NCI-H2227 treated with DMSO at 0.1 percent for 48 hours (cell line): ENCODE measurements around the gene DLAT.
"Not testable (repeated sequence)": the region's sequence is repeated elsewhere in the genome, so short reads cannot be mapped to it uniquely, and the experiment has no call there.

ENCODE experiments used
- DNase-seq: peaks from one replicate; lab custom pipeline; 2025; lab: John Stamatoyannopoulos, UW

DLAT gene

DNA sequence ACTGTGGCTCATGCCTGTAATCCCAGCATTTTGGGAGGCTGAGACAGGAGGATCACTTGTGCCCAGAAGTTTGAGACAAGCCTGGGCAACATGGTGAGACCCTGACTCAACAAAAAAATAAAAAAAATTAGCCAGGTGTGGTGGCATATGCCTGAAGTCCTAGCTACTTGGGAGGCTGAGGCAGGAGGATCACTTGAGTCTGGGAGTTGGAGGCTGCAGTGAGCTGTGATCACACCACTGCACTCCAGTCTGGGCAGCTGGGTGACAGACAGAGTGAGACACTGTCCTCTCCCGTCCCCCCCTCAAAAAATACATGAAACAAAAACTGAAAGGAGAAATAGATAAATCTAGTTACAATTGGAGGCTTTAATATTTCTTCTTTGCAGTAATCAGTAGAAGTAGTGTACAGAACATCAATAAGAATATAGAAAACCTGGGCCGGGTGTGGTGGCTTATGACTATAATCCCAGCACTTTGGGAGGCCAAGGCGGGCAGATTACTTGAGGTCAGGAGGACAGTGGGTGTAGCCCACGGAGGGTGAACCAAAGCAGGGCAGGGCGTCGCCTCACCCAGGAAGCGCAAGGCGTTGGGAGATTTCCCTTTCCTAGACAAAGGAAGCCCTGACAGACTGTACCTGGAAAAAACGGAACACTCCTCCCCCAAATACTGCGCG, 19.6 kb upstream of the DLAT start:
- DNase-seq, result no peak

DNA sequence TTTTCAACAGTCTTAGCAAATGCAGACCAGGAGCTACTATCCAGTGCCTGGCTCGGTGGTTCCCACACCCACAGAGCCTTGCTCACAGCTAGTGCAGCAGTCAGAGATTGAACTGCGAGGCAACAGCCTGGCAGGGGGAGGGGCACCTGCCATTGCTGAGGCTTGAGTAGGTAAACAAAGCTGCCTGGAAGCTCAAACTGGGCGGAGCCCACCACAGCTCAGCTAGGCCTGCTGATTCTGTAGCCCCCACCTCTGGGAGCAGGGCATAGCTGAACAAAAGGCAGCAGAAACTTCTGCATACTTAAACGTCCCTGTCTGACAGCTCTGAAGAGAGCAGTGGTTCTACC, 19.1 kb upstream of the DLAT start:
- not testable (repeated sequence) for DNase-seq

DNA sequence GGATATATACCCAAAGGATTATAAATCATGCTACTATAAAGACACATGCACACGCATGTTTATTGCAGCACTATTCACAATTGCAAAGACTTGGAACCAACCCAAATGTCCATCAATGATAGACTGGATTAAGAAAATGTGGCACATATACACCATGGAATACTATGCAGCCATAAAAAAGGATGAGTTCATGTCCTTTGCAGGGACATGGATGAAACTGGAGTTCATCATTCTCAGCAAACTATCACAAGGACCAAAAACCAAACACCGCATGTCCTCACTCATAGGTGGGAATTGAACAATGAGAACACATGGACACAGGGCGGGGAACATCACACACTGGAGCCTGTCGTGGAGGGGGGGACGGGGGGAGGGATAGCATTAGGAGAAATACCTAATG, 13.8 kb upstream of the DLAT start:
- not testable (repeated sequence) for DNase-seq

DNA sequence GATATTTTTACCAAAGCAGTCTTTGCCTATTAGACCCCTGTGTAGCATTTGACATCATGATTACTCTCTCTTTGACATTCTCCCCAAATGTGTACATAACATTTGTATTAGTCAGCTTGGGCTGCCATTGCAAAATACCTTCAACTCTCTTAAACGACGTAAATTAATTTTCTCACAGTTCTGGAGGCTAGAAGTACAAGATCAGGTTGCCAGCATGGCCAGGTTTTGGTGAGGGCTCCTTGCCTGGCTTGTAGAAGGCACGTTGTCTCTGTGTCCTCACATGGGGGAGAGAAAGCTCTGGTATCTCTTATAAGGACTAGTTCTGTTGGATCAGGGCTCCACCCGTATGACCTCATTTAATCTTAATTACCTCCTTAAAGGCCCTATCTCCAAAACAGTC, 12.3 kb upstream of the DLAT start:
- no peak for DNase-seq

DNA sequence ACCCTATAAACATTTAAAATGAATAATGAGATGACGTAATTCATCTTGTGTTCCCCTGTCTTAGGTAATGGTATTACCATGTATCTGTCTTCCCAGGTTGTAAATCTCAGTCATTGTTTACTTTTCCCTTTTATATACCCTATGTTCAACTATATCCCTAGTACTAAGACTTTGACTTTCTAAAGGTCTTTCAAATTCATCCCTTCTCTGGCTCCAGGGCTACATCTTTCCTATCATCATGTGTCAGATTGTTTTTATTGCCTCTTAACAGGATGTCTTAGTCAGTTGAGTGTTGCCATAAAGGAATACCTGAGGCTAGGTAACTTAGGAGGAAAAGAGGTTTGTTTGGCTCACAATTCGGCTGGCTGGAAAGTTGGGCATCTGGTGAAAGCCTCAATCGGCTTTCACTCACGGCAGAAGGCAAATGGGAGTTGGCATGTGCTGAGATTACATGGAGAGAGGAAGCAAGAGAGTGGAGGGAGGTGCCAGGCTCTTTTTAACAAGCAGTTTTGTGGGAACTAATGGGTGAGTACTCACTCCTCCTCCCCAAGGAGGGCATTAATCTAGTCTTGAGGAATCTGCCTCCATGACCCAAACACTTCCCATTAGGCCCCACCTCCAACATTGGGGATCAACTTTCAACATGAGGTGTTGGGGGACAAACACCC, 11.6 kb upstream of the DLAT start:
- no peak for DNase-seq

DNA sequence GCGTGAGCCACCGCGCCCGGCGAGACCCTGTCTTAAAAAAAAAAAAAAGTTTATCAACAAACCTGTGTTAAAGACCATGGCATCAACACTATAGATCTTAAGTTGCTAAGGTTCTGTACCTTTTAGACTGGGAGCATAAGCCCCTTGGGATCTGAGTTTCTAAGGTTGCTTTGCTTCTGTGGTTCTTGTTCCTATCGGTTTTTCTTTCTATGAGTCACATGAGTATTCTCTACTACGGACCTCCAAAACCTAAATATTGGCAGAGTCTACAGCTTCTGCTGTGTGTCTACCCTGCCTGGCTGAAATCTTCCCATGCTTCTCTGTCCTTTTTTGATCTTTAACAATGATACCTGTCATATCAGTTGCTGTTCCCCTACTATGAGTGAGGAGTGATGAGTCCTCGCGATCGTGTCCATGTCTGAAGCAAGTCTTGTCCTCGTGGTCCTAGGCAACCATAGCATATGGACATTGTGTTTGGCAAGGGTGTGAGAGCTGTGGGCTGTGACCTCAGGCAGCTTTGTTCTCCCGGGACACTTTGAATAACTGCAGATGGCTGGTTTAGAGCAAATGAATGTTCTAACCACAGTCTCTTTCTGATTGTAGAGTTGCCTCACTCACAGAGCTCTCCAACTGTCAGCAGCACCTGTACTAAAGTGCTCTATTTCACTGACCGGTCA, 9.0 kb upstream of the DLAT start:
- no peak for DNase-seq

DNA sequence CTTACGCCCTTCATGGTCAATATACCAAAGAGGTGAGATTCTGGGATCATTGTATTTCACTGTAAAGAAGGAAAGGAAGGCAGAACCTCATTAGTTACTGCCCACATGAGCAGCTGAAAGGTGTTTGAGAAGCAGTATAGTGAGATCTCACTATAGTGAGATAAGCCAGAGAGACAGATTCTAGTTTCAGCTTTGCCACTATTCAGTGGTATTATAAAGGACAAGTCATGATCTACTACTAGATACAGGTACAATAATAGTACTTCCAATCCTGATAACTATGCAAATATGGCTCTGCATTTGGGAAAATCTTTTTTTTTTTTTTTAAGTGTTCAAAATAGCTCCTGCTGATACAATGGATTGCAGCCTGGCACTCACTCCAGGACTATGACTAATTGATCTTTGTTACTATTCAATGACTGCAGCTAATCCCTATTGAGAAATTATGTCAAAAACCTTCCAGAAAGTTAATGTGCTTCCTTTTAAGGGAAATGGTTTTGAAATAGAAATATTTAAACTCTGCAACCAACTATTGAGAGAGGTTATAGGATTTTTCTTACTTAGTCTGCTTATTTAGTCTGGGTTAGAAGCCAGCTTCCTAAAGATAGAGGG, 8.3 kb upstream of the DLAT start:
- DNase-seq, result no peak

DNA sequence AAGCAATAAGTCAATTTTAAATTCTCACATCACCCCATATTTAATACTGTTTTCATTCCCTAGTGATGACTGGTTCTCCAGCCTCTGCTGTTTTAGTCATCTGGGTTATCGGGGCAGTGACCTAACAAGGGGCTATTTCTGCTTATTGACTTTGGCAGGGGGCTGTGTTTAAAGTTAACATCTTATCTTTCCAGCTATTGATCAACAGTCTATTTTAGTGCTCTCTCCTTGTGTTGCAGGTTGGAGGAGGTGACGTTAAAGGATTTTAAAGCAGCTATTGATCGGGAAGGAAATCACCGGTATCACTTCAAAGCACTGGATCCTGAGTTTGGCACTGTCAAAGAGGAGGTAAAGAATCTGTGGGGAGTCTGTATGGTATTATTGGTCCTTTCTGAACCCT, 7.7 kb upstream of the DLAT start:
- DNase-seq, result no peak

DNA sequence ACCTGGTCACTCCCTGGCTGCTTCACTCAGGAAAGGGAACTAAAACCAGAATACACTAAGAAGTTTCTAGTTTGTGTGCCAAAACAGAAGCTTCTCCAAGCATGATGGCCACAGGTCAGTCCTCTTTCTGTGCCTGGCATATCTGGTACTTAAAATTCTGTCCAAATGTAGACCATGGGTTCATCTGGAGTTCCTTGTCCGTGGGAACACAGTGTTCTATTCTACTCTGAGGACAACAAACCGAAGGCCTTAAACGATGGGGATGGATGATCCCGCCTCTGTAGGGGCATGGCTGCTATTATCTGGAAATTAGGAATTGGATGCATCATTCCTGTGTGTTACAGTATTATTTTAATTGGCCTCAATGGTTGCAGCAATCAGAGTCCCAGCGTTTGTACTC, 6.1 kb upstream of the DLAT start:
- DNase-seq, result no peak

DNA sequence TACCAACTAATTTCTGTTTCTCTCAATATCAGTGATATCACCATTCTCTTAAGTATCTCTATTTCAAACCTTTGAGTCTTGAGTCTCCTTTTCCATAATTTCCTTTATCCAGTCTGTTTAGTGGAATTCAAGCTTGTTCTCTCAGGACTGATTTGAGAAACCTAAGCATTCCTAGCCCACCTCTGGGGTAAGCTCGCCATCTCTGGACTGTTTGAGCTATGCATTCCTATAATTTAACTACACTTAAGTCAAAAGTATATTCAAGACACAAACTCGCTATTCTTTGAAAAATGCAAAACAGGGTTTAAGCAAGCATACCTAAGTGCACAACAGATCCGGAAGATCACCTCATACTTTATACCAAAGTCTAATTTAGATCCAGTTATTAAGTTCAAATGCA, 2.1 kb upstream of the DLAT start:
- no peak for DNase-seq

DNA sequence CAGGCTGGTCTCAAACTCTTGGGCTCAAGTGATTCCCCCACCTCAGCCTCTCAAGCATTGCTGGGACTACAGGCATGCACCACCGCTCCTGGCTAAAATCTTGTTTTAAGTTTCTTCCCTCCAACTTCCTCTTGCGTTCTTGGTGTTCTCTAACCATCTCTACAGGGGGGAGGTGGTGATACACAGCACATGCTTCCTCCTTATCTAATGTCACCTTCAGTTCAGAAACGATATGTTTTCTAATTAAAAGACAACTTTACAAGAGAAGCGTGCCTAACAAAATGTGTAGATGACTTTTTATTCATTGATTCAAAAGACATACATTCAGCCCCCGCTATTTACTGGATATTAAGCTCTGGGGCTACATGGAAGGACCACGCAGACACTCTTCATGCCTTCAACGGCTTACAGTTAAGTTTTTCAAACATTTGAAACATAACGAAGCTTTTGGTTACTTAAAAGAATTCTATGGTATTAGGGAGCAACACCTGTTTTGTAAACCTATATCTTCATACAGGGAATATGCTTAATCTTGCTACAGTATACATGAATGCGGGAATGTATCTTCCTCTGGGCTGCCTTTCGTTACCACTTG, 933 bp upstream of the DLAT start:
- DNase-seq, result no peak

DNA sequence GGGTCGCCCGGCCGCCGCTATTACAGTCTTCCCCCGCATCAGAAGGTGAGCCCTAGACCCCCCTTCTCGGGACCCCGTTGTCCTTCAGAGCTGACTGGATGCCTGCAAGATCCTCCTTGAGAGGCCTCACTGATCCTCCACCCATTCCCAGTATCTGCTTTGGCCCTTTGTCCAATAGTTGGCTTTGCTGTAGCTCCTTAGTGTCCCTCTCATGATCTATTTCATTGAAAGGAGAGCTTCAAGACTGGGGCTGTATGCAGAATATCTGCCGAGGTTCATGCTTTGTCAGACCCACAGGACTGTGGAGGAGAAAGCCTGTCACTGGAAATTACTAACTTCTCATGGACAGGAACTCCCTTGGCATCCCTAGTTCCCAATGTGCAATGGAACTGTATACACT, 499 bp downstream of the DLAT start:
- peak; percentile 1 for DNase-seq

DNA sequence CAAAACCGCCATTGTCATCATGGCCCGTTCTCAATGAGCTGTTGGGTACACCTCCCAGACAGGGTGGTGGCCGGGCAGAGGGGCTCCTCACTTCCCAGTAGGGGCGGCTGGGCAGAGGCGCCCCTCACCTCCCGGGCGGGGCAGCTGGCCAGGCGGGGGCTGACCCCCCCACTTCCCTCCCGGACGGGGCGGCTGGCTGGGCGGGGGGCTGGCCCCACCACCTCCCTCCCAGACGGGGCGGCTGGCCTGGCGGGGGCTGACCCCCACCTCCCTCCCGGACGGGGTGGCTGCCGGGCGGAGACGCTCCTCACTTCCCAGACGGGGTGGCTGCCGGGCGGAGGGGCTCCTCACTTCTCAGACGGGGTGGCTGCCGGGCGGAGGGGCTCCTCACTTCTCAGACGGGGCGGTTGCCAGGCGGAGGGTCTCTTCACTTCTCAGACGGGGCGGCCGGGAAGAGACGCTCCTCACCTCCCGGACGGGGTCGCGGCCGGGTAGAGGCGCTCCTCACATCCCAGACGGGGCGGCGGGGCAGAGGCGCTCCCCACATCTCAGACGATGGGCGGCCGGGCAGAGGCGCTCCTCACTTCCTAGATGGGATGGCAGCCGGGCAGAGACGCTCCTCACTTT, 1.7 kb downstream of the DLAT start:
- not testable (repeated sequence) for DNase-seq

DNA sequence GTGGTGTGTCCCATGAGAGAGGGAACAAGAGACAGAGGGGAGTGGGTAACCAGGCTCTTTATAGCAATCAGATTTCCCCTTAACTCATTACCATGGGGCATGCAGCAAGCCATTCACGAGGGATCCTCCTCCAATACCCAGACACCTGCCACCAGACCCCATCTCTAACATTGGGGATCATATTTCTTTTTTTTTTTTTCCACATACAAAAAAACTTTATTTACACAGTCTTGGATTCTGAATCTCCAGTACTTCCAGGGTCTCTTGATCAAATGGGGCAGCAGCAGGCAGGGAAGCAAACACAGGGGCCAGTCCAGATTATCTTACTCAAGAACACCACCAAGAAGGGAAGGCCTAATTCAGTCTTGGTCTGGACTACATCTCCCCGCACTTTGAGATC, 4.3 kb downstream of the DLAT start:
- no peak for DNase-seq

DNA sequence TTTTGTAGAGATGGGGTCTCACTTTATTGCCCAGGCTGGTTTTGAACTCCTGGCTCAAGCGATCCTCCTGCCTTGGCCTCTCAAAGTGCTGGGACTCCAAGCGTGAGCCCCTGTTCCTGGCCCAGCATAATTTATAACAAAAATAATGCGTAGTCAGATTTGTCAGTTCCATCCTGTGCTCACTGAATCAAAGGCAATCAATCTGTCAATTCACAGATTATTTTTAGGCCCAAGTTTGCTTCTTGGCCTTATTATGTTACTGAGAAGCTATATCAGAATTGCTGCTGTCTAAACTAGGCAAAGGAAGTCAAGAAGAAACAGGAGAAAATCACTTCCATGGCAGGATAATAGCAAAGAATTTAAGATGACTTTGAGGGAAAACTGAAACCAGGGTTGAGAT, 8.7 kb downstream of the DLAT start:
- no peak for DNase-seq

DNA sequence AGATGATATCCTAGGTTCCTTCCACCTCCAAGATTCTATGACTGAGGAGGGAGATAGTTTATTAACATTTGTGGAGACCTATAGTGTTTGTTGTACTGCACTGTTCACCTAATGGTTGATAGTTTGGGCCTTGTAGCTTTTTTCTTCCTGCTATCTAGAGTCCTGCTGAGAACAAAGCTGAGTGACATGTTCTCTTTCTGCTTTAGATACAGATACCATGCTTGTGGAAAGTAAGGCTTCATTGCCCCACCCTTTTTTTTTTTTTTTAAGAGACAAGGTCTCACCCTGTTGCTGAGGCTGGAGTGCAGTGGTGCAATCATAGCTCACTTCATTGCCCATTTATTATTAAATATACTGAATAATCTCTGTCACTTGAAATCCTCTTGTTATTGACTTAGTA, 12.3 kb downstream of the DLAT start:
- DNase-seq, result no peak

DNA sequence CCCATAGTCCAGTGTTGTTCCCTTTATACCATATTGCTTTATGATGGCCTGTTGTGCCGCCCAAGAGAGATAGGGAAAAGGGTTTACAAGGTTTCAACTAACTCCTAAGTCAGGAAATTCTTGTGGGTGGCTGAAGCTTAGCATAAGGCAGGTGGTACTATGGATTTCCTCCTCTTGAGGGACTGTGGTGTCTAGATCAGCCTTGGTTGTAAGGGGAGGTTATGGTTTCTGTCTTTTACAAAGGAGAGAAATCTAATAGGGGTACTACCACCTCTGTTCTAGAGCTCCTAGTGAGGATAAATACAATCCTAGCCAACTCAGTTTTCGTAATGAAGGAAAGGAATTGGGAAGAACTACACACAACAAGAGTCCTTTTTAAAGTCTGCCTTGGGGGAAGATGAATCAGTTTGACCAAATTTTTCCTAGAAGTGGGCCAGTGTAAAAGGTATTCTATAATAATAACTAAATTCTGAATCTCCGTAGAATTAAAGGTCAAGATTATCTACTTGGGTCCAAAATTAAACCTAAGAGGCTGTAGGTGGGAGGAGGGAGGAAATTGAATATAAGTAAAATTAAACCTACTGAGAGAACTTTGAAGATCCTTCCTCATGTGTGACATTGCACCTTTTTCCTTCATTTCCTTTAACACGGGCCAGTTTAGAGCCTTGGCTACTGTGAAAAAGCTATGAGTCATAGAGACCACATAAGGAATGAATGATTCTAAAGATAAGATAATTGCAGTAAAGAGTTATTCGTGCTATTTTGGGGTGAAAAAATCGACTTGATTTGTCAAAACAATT, 17.2 kb downstream of the DLAT start:
- DNase-seq, result no peak

DNA sequence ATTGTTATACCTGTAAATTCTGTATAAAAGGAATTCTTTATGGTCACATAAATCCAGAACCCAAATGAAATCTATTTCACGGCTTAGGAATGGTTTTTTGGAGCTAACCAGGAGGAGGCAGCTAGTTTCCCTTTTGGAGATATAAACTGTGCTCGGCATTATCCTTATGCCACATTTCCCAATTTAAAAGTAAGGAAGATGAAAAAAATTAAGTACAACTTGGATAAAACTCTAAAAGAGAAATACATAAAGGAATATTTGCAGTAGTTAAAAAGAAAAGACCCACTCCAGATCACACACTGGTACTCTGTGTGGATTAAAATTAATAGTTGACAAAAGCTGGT, 17.7 kb downstream of the DLAT start:
- DNase-seq, result no peak

DNA sequence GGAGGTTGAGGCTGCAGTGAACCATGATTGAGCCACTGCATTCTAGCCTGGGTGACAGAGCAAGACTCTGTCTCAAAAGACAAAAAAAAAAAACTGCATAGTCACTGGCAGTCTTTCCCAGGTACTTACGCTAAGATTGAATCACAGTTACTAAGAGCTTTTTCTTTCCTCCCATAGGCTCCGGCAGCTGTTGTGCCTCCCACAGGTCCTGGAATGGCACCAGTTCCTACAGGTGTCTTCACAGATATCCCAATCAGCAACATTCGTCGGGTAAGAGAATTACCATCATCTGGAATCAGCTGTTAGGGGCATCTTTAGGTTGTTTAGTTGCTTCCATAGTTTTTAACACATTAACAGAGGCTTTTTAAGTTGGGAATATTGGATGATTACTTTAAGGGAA, 19.8 kb downstream of the DLAT start:
- DNase-seq, result no peak

DNA sequence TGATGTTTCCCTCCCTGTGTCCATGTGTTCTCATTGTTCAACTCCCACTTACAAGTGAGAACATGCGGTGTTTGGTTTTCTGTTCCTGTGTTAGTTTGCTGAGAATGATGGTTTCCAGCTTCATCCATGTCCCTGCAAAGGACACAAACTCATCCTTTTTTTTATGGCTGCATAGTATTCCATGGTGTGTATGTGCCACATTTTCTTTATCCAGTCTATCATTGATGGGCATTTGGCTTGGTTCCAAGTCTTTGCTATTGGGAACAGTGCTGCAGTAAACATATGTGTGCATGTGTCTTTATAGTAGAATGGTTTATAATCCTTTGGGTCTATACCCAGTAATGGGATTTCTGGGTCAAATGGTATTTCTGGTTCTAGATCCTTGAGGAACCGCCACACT, 21.4 kb downstream of the DLAT start:
- not testable (repeated sequence) for DNase-seq

DNA sequence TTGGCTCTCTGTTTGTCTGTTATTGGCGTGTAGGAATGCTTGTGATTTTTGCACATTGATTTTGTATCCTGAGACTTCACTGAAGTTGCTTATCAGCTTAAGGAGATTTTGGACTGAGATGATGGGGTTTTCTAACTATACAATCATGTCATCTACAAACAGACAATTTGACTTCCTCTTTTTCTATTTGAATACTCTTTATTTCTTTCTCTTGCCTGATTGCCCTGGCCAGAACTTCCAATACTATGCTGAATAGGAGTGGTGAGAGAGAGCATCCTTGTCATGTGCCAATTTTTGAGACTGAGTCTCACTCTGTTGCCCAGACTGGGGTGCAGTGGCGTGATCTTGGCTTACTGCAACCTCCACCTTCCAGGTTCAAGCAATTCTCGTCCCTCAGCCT, 23.0 kb downstream of the DLAT start:
- DNase-seq, result not testable (repeated sequence)

DNA sequence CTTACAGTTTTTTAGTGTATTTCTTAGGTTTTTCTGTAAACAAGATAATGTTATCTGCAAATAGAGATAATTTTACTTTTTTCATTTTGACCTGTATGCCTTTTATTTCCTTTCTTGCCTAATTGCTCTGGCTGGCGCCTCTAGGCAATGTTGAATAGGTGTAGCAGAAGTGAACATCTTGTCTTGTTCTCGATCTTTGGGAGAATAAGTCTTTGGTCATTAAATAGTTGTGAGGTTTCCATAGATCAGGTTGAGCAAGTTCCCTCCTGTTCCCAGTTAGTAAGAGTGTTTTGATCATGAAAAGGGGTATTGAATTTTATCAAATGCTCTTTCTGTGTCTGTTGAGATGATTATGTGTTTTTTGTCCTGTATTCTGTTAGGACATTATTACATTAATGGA, 24.6 kb downstream of the DLAT start:
- no peak for DNase-seq
